PFSK-1 (cell line): ENCODE measurements around the gene ANKH.

Experiments used
- POLR2AphosphoS5 ChIP-seq: IDR thresholded peaks from 2 replicates; pipeline ENCODE4 v1.6.1; 2012; ENCODE audit warnings: low read depth, mild to moderate bottlenecking, control low read depth, low read length, moderate library complexity
- REST ChIP-seq, 2 experiments: IDR thresholded peaks; 2 replicates each; pipeline versions ENCODE4 v1.6.1 to v1.8.0; 2011 to 2012; ENCODE audit warnings: low read depth in 2 of 2, low read length in 2 of 2, control low read depth in 1 of 2, inconsistent platforms in 1 of 2, mild to moderate bottlenecking in 1 of 2, moderate library complexity in 1 of 2; ENCODE audit not compliant: insufficient read depth in 1 of 2
- SIN3A ChIP-seq: IDR thresholded peaks from 2 replicates; pipeline ENCODE4 v1.6.1; 2012; ENCODE audit warnings: mild to moderate bottlenecking, low read length, moderate library complexity, borderline replicate concordance; ENCODE audit not compliant: insufficient read depth

GRCh38 chr5:14720236-14720923 lies 151.2 kb downstream of the ANKH start:
- TF ChIP-seq POLR2AphosphoS5 (no peak), SIN3A (no peak), REST (IDR thresholded peaks at IDR 0.05; ENCODE audit: insufficient read depth in 1 of 2, low read depth in 2 of 2, low read length in 2 of 2) (no peak)
